ENCODE results near the gene OSBPL10.

The OSBPL10 gene

GRCh38 chr3:31645256-31645655, 335.8 kb downstream of the OSBPL10 start:
- no peak for DNase-seq

GRCh38 chr3:31639828-31640227, 341.2 kb downstream of the OSBPL10 start:
- no peak for DNase-seq

GRCh38 chr3:31636694-31637442, 344.2 kb downstream of the OSBPL10 start:
- DNase-seq, result no peak

GRCh38 chr3:31636049-31636448, 345.0 kb downstream of the OSBPL10 start:
- no peak for DNase-seq

GRCh38 chr3:31635545-31635944, 345.5 kb downstream of the OSBPL10 start:
- DNase-seq, result no peak

GRCh38 chr3:31634476-31634875, 346.6 kb downstream of the OSBPL10 start:
- no peak for DNase-seq

- no peak for DNase-seq
Measured at GRCh38 chr3:31629054-31629453, 352.0 kb downstream of the OSBPL10 start.

- no peak for DNase-seq
Measured at GRCh38 chr3:31625358-31625757, 355.7 kb downstream of the OSBPL10 start.

GRCh38 chr3:31624083-31624709, 356.9 kb downstream of the OSBPL10 start:
- DNase-seq, result no peak

GRCh38 chr3:31622636-31623288, 358.3 kb downstream of the OSBPL10 start:
- no peak for DNase-seq

GRCh38 chr3:31621314-31621713, 359.7 kb downstream of the OSBPL10 start:
- DNase-seq, result no peak

GRCh38 chr3:31620656-31621055, 360.4 kb downstream of the OSBPL10 start:
- DNase-seq, result no peak

GRCh38 chr3:31616711-31617110, 364.4 kb downstream of the OSBPL10 start:
- no peak for DNase-seq

GRCh38 chr3:31615071-31615875, 365.8 kb downstream of the OSBPL10 start:
- DNase-seq, result no peak

GRCh38 chr3:31614162-31614921, 366.7 kb downstream of the OSBPL10 start:
- DNase-seq, result no peak

- no peak for DNase-seq
Measured at GRCh38 chr3:31613654-31614053, 367.4 kb downstream of the OSBPL10 start.

GRCh38 chr3:31613177-31613576, 367.9 kb downstream of the OSBPL10 start:
- DNase-seq, result no peak

All from NCI-H524 (cell line).